HG03342 (cell line): Measurements from ENCODE around the gene NIPA2.
"Not testable (repeated sequence)": the region's sequence is repeated elsewhere in the genome, so short reads cannot be mapped to it uniquely, and the experiment has no call there.

ENCODE experiments used
- ATAC-seq: cut with Tn5 transposase; IDR thresholded peaks from one replicate; pipeline ENCODE4 v1.9.1; 2021; ENCODE audit warnings: mild to moderate bottlenecking, moderate library complexity; ENCODE audit not compliant: unreplicated experiment

Gene NIPA2

DNA sequence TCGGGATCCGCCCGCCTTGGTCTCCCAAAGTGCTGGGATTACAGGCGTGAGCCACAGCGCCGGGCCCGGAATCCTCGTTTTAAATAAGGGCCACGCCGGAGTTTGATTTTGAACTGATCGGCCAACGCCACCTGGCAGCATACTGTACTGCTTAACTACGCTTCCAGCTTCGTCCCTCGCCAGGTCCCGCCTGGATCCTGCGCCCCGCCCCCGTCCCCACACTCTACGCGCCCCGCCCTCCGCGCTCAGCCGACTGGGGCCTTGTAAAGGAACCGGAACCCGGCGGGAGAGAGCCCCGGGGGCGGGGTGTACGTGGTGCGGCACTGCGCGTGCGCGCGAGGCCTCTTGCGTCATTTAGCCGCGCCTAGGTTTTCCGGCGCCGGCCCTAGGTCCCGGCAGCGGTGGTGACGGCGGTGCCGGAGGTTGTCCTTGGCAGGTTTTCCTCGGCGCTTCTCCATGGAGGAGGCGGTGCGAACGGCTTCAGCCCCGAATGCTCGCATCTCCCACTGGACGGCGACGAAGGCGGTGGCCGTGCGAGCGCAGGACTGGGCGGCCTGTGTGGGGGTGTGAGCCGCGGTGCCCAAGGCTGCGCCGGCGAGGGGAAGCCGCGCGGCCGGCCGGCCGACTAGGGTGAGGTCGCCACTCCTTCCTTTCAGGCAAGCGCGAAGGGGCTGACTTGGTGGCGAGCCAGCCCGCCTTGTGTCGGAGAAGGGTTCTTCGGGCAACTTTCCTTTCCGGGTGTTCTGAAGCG, at the start of gene NIPA2:
TSS of gene NIPA2 (plus strand) at position 375 of the 751 bp plus-strand sequence. CDS start 13,066 bp downstream, outside the sequence.
- peak; percentile 83 for ATAC-seq

DNA sequence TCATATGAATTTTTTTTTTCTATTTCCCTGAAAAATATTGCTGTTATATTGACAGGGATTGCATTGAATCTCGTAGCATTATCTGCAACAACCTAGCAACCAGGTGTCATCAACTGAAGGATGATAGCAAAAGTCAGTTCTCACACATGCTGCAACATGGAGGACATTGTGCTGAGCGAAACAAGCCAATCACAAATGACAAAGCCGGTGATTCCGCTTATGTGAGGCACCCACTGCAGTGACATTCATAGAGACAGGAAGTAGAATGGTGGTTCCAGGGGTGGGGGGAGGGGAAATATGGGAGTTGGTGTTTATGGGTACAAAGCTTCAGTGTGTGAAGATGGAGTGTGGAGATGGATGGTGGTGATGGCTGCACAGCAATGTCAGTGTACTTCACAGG, 44.4 kb upstream of the NIPA2 start:
- ATAC-seq = no peak

GRCh38 chr15:22794621-22795167, 43.8 kb upstream of the NIPA2 start:
- ATAC-seq = no peak

GRCh38 chr15:22795206-22796063, 43.0 kb upstream of the NIPA2 start:
- ATAC-seq = no peak

GRCh38 chr15:22796079-22796478, 42.4 kb upstream of the NIPA2 start:
- no peak for ATAC-seq

DNA sequence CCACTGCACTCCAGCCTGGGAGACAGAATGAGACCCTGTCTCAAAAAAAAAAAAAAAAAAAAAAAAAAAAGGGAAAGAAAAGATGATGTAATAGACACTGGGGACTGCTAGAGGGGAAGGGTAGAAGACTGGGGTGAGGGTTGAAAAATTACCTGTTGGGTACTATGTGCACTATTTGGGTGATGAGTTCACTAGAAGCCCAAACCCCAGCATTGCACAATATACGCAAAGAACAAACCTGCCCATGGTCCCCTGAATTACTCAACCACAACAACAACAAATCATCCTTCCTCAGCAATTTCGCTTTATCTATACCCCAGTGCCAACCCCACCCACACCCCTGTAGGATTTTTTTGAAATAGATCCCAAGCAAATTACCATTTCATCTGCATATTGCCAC, 38.6 kb upstream of the NIPA2 start:
- no peak for ATAC-seq

DNA sequence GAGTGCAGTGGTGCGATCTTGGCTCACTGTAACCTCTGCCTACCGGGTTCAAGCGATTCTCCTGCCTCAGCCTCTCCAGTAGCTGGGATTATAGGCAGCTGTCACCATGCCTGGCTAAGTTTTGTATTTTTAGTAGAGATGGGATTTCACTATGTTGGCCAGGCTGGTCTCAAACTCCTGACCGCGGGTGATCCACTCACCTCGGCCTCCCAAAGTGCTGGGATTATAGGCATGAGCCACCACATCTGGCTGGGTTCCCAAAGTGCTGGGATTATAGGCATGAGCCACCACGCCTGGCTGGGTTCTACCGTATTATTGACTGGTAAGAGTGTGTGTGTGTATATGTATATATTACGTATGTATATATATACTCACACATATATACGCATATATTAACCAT, 35.5 kb upstream of the NIPA2 start:
- ATAC-seq = not testable (repeated sequence)

DNA sequence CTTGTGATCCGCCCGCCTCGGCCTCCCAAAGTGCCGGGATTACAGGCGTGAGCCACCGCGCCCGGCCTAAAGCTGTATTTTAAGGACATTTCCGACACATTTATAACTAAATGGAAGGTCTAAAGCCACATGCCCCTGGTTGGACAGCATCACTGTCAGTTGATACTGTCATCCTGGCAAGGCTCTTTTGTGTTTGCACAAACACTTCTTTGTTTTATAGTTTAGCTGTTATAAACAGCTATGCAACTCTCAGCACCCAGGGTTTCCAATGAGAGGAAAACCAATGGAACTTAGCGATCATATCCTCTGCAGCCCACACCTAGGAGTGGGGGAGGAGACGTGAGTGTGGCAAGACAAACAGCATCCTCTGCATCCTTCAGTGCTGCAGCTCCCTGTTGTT, 32.3 kb upstream of the NIPA2 start:
- ATAC-seq = no peak

DNA sequence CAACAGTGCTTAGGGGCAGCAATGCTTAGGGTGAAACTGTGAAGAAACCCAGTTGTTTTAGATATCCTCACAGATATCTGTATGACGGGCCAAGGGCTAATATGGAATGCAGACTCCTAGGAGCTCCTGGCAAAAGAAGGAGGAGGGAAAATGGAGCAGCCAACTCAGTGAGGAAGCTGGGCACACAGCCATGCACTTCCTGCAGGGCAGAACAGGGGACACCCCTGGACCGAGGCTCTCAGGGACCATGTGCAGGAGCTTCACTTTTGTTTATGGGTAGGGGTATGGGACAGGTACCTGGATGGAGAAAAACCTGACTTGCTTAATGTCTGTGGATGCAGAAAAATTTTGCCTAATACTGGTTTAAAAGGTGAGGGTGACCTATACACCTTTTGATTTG, 31.8 kb upstream of the NIPA2 start:
- ATAC-seq = no peak

- ATAC-seq = not testable (repeated sequence)
Measured at GRCh38 chr15:22807831-22808230, 30.6 kb upstream of the NIPA2 start.

GRCh38 chr15:22808240-22808639, 30.2 kb upstream of the NIPA2 start:
- ATAC-seq = no peak

DNA sequence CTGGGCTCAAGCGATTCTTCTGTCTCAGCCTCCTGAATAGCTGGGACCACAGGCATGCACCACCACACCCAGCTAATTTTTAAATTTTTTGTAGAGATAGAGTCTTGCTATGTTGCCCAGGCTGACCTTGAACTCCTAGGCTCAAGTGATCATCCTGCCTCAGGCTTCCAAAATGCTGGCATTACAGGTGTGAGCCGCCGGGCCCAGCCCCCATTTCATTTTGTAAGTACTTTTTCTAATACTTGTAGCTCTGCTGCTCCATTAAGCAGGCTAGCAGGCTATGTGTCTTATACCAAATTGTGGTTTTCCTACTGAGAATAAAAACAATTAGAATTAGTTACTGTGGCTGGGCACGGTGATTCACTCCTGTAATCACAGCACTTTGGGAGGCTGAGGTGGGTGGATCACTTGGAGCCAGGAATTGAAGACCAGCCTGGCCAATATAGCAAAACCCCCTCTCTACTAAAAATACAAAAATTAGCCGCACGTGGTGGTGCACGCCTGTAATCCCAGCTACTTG, 29.6 kb upstream of the NIPA2 start:
- no peak for ATAC-seq

DNA sequence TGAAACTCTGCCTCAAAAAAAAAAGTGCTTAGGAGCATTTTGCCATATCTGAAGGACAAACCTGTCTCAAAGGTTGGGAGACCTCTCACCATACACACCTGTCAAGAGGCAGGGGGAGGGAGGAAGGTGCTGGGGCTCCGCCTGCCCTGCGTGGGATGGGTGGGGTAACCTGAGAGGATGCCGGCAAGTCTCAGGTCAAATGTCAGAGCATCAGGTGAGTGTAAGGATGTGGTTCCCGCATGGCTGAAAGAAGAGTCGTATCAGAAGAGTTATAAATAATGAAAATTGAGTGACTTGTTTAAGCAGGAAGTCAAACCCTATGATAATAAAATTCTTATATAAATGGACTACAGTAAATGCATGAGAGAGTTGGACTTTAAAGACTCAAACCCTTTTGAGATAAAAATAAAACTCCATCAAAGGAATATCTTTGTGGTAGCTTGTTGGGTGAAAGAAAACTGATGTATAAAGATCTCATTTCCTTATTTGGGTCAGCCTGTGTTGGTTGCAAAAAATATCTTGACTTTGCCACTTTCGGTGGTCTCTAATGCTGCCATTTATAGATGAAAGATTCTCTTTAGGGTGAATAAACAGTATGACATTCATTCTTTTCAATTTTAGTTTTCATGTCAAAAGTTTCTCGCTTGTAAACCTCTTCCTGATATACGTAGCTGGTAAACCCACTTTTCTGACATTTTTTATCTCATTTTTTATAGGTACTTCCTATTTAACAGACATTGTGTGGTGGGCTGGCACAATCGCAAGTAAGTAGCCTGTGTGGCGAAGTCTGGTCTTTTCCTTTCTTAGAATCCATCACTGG, 28.2 kb upstream of the NIPA2 start:
- no peak for ATAC-seq

DNA sequence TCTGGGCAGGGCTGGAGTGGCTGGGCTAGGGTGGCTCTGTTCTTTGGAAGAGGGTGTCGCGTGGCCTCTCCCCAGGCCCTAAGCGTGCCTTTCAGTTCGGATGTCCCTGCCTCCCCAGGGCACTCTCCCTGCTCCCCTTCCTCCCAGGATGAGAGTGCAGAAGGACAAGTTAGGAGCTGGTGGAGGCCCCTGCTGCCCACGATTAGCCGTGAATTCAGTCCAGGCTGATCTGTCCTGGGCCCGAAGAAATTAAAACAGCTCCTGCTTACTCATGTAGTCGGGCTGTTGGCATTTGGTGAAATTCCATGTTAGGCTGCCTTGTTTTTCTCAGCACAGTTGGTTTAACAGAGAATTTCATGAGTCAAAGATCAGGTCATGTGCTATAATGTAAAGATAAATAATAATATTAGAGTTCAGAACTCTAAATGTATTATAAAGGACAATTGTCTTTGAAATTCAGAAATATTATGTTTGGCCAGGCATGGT, 27.6 kb upstream of the NIPA2 start:
- no peak for ATAC-seq

DNA sequence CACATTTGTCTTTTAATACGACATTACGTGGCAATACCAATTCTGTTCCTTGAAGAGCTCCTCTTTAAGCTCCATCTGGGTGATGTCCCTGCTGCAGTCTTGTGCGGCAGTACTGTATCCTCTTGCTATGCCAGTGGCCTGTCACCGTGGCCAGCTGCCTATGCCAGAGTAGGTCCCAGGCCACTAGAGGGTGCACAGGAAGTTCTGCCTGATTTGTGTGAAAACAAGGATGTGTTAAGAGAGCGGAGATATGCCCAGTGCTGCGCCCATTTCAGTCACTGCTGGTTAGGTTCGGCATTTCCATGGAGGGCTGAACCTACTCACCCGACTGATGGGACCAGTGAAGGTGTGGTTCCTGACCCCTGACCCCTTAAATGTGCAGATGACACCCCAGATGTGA, 26.8 kb upstream of the NIPA2 start:
- ATAC-seq = no peak

GRCh38 chr15:22813844-22814243, 24.6 kb upstream of the NIPA2 start:
- no peak for ATAC-seq

DNA sequence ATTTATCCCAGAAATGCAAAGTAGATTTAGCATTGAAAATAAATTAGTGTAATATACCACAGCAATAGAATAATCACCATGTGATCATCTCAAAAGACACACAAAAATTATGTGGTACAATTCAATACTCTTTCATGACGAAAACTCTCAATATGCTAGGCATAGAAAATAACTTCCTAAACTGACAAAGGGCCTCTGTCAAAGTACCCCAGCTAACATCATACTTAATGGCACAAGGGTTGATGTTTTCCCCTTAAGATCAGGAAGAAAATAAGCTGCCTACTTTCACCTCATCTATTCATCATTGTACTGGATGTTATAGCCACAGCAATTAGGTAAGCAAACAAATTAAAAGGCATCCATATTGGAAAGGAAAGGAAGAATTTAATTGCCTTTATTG, 22.7 kb upstream of the NIPA2 start:
- no peak for ATAC-seq

- no peak for ATAC-seq
Measured at GRCh38 chr15:22819651-22820050, 18.8 kb upstream of the NIPA2 start.

- no peak for ATAC-seq
Measured at GRCh38 chr15:22823495-22824128, 14.9 kb upstream of the NIPA2 start.

GRCh38 chr15:22827125-22827524, 11.3 kb upstream of the NIPA2 start:
- ATAC-seq = no peak
